ENCODE measurements around the gene ZNF319.

GRCh38 chr16:58002416-58002800 lies 1.9 kb upstream of the ZNF319 start:
- TF ChIP-seq CTCF (IDR thresholded peaks at IDR 0.05; ENCODE audit: poor library complexity, severe bottlenecking) = no peak
- no peak for TF ChIP-seq POLR2AphosphoS5 (IDR thresholded peaks at IDR 0.05)
- no peak for TF ChIP-seq EZH2 (IDR thresholded peaks at IDR 0.05; ENCODE audit: borderline replicate concordance, insufficient read depth, low read length, poor library complexity, severe bottlenecking)
- no peak for TF ChIP-seq EP300 (conservative IDR thresholded peaks at IDR 0.05; ENCODE audit: poor library complexity, severe bottlenecking)
- TF ChIP-seq, protein P1, sequence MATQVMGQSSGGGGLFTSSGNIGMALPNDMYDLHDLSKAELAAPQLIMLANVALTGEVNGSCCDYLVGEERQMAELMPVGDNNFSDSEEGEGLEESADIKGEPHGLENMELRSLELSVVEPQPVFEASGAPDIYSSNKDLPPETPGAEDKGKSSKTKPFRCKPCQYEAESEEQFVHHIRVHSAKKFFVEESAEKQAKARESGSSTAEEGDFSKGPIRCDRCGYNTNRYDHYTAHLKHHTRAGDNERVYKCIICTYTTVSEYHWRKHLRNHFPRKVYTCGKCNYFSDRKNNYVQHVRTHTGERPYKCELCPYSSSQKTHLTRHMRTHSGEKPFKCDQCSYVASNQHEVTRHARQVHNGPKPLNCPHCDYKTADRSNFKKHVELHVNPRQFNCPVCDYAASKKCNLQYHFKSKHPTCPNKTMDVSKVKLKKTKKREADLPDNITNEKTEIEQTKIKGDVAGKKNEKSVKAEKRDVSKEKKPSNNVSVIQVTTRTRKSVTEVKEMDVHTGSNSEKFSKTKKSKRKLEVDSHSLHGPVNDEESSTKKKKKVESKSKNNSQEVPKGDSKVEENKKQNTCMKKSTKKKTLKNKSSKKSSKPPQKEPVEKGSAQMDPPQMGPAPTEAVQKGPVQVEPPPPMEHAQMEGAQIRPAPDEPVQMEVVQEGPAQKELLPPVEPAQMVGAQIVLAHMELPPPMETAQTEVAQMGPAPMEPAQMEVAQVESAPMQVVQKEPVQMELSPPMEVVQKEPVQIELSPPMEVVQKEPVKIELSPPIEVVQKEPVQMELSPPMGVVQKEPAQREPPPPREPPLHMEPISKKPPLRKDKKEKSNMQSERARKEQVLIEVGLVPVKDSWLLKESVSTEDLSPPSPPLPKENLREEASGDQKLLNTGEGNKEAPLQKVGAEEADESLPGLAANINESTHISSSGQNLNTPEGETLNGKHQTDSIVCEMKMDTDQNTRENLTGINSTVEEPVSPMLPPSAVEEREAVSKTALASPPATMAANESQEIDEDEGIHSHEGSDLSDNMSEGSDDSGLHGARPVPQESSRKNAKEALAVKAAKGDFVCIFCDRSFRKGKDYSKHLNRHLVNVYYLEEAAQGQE (IDR thresholded peaks at IDR 0.05; ENCODE audit: borderline replicate concordance) = no peak
- TF ChIP-seq RAD21 (conservative IDR thresholded peaks at IDR 0.05) = no peak
- no peak for TF ChIP-seq TAF1 (IDR thresholded peaks at IDR 0.05; ENCODE audit: low read depth)

Measured in neural cell (in vitro differentiated cells).